Body of pancreas (tissue), 4 donors: ENCODE data around the gene BICRAL.

Experiments used
- CTCF ChIP-seq, 7 experiments: fragments of 450-650 bp in 4 of 7; fragments of 200-600 bp in 3 of 7; sonication (generic) in 3 of 7; IDR thresholded peaks; one replicate each; pipeline ENCODE4 v1.5.1; 2016 to 2019; ENCODE audit warnings: antibody characterized with exemption in 7 of 7
- POLR2A ChIP-seq, 3 donors: fragments of 450-650 bp; IDR thresholded peaks; one replicate each; pipeline ENCODE4 v1.6.1; 2016; ENCODE audit warnings: antibody characterized with exemption in 3 of 3, mild to moderate bottlenecking in 2 of 3

- TF ChIP-seq CTCF (IDR thresholded peaks at IDR 0.05) (no peak), POLR2A (IDR thresholded peaks at IDR 0.05) (no peak)
Measured at GRCh38 chr6:42777126-42777822, 4.6 kb upstream of the BICRAL start.
